ENCODE results near the gene TOX2. TPM values are rescaled to one million over a fixed set of nuclear protein-coding genes. Genes with fewer than 3 reads are reported as not detected.

The TOX2 gene
- total RNA-seq, 1 experiment from 2014 or later: 85.4 TPM

- BruUV-seq (replicated peaks): no TSS peak
- in situ Hi-C loops (cut with HindIII; ENCODE audit: low pct_unique_long_range_greater_than_20kb, low sequenced_read_pairs) (no loop called here), intact Hi-C loops (cut with micrococcal nuclease; ENCODE audit: unreplicated experiment) (loop anchor here (5.0 to 10.0 kb wide), 2 partner anchors 161 to 167 kb away; no protein-coding TSS in a partner anchor)
- peak overlapping the region; percentile 86 for H3K27ac ChIP-seq (ENCODE audit: low read length)
- 0 out of 2 replicates have a peak, but pooled peaks cover 3% of the 10 kb centered on the region for H3K9me3 ChIP-seq (ENCODE audit: control insufficient read depth, insufficient read depth, low read depth, low read length)
- ChIA-PET POLR2A (interaction anchor here (0.6 kb wide), 1 partner anchor 99 kb away, joined by 3 read pairs; no protein-coding TSS in a partner anchor), CTCF (no interaction called here)
- TF ChIP-seq SIN3A (IDR thresholded peaks at IDR 0.05; ENCODE audit: borderline replicate concordance, insufficient read depth, low read depth, low read length) (peak; percentile 26; the same call in 1 of the 2 replicates), TCF7L2 (IDR thresholded peaks at IDR 0.05; ENCODE audit: low read depth, low read length) (no peak), POLR2AphosphoS5 (IDR thresholded peaks at IDR 0.05; ENCODE audit: low read depth, low read length) (no peak), REST (IDR thresholded peaks at IDR 0.05; ENCODE audit: insufficient read depth in 1 of 2, low read depth in 2 of 2, low read length in 1 of 2) (no peak)
- peaks cover 30% of the 10 kb centered on the region for H3K4me1 ChIP-seq (ENCODE audit: control insufficient read depth, insufficient read depth, low read length)
- peak overlapping the region; percentile 63 to 76 for H3K4me3 ChIP-seq (ENCODE audit: low read depth in 2 of 2, low read length in 2 of 2)
- ATAC-seq (peak; percentile 59), DNase-seq (ENCODE audit: low read depth, low spot score) (no peak)
- H3K36me3 ChIP-seq (ENCODE audit: control insufficient read depth, insufficient read depth, low read length): no peaks in the 10 kb centered on the region
- no peaks in the 10 kb centered on the region for H3K27me3 ChIP-seq (ENCODE audit: control insufficient read depth, insufficient read depth, low read length)
Observed at GRCh38 chr20:43915211-43916072, 790 bp downstream of the TOX2 start.

- ChIA-PET POLR2A (interaction anchor here (0.6 kb wide), 1 partner anchor 98 kb away, joined by 3 read pairs; no protein-coding TSS in a partner anchor), CTCF (no interaction called here)
- DNase-seq (ENCODE audit: low read depth, low spot score) (no peak), ATAC-seq (peak; percentile 36)
- BruUV-seq (replicated peaks): no TSS peak
- H3K9me3 ChIP-seq (ENCODE audit: control insufficient read depth, insufficient read depth, low read depth, low read length): 0 out of 2 replicates have a peak, but pooled peaks cover 3% of the 10 kb centered on the region
- no peaks in the 10 kb centered on the region for H3K27me3 ChIP-seq (ENCODE audit: control insufficient read depth, insufficient read depth, low read length)
- in situ Hi-C loops (cut with HindIII; ENCODE audit: low pct_unique_long_range_greater_than_20kb, low sequenced_read_pairs) (no loop called here), intact Hi-C loops (cut with micrococcal nuclease; ENCODE audit: unreplicated experiment) (loop anchor here (5.0 to 10.0 kb wide), 2 partner anchors 161 to 166 kb away; no protein-coding TSS in a partner anchor)
- no peaks in the 10 kb centered on the region for H3K36me3 ChIP-seq (ENCODE audit: control insufficient read depth, insufficient read depth, low read length)
- H3K4me3 ChIP-seq (ENCODE audit: low read depth in 2 of 2, low read length in 2 of 2): peak overlapping the region; percentile 63 to 76
- H3K27ac ChIP-seq (ENCODE audit: low read length): peak overlapping the region; percentile 86
- TF ChIP-seq POLR2AphosphoS5 (IDR thresholded peaks at IDR 0.05; ENCODE audit: low read depth, low read length) (no peak), SIN3A (IDR thresholded peaks at IDR 0.05; ENCODE audit: borderline replicate concordance, insufficient read depth, low read depth, low read length) (0 out of 2 replicates have a peak, but pooled peaks have one; percentile 12)
- H3K4me1 ChIP-seq (ENCODE audit: control insufficient read depth, insufficient read depth, low read length): peaks cover 38% of the 10 kb centered on the region
Observed at GRCh38 chr20:43916073-43916880, 1.6 kb downstream of the TOX2 start.

All from Panc1 (cell line).